GM23338 (cell line): ENCODE measurements around the gene FGF5. TPM values are rescaled to one million over a fixed set of nuclear protein-coding genes. Genes with fewer than 3 reads are reported as not detected.

Experiments
- ATAC-seq: fragments of 200-7000 bp; cut with Tn5 transposase; 3 replicates; pipeline ENCODE4 v1.9.1; 2020
- DNase-seq: peaks from one replicate; pipeline ENCODE4 v3.0.0-alpha.2; 2015; ENCODE audit warnings: low spot score
- H2AFZ ChIP-seq: fragments of 200-600 bp; sonication (generic); 2 replicates; pipeline ENCODE4 v1.8.0; 2016; ENCODE audit warnings: antibody characterized with exemption, mild to moderate bottlenecking, moderate library complexity
- H3F3A ChIP-seq: fragments of 200-600 bp; sonication (generic); replicated peaks from 2 replicates; pipeline ENCODE4 v1.8.0; 2017; ENCODE audit warnings: antibody characterized with exemption, mixed run types, low read depth
- H3K27ac ChIP-seq: fragments of 200-600 bp; sonication (generic); 2 replicates; pipeline ENCODE4 v1.6.1; 2016; ENCODE audit warnings: low read depth
- H3K27me3 ChIP-seq: fragments of 200-600 bp; sonication (generic); 2 replicates; pipeline ENCODE4 v1.8.0; 2016; ENCODE audit warnings: mild to moderate bottlenecking, mixed run types, moderate library complexity; ENCODE audit not compliant: insufficient read depth
- H3K36me3 ChIP-seq: fragments of 200-600 bp; sonication (generic); 2 replicates; pipeline ENCODE4 v1.8.0; 2016; ENCODE audit warnings: mild to moderate bottlenecking; ENCODE audit not compliant: insufficient read depth
- H3K4me1 ChIP-seq: fragments of 200-600 bp; sonication (generic); 2 replicates; pipeline ENCODE4 v1.8.0; 2016; ENCODE audit warnings: mild to moderate bottlenecking, moderate library complexity; ENCODE audit not compliant: insufficient read depth
- H3K4me2 ChIP-seq: fragments of 200-600 bp; sonication (generic); 2 replicates; pipeline ENCODE4 v1.7.1; 2017; ENCODE audit warnings: mixed run types
- H3K4me3 ChIP-seq: fragments of 200-600 bp; sonication (generic); 2 replicates; pipeline ENCODE4 v1.6.1; 2016; ENCODE audit warnings: mixed run types
- H3K79me2 ChIP-seq: fragments of 200-600 bp; sonication (generic); replicated peaks from 2 replicates; pipeline ENCODE4 v1.8.0; 2017; ENCODE audit warnings: mild to moderate bottlenecking; ENCODE audit not compliant: insufficient read depth
- H3K9me2 ChIP-seq: fragments of 200-600 bp; sonication (generic); 2 replicates; pipeline ENCODE4 v1.8.0; 2017; ENCODE audit not compliant: insufficient read depth
- H4K20me1 ChIP-seq: fragments of 200-600 bp; sonication (generic); replicated peaks from 2 replicates; pipeline ENCODE4 v1.8.0; 2017; ENCODE audit warnings: mild to moderate bottlenecking; ENCODE audit not compliant: insufficient read depth
- H3K27ac Mint-ChIP-seq: 2 replicates; pipeline ENCODE4 v1.8.0; 2020; ENCODE audit warnings: inconsistent platforms, mild to moderate bottlenecking, moderate library complexity, mixed read lengths
- H3K27me3 Mint-ChIP-seq: 3 replicates; pipeline ENCODE4 v1.8.0; 2022; ENCODE audit warnings: low read depth, mild to moderate bottlenecking, moderate library complexity, mixed read lengths, inconsistent platforms; ENCODE audit not compliant: insufficient read depth, poor library complexity
- H3K36me3 Mint-ChIP-seq: 3 replicates; pipeline ENCODE4 v1.8.0; 2021; ENCODE audit warnings: low read depth, mild to moderate bottlenecking, inconsistent platforms, moderate library complexity, mixed read lengths
- H3K4me1 Mint-ChIP-seq: 3 replicates; pipeline ENCODE4 v1.8.0; 2020; ENCODE audit warnings: mild to moderate bottlenecking, inconsistent platforms, mixed read lengths
- H3K4me3 Mint-ChIP-seq: 3 replicates; pipeline ENCODE4 v1.8.0; 2021; ENCODE audit warnings: moderate library complexity, mild to moderate bottlenecking, inconsistent platforms, mixed read lengths
- H3K9me3 Mint-ChIP-seq: 3 replicates; pipeline ENCODE4 v1.8.0; 2020; ENCODE audit warnings: moderate library complexity, mild to moderate bottlenecking, inconsistent platforms, mixed read lengths
- CREB1 ChIP-seq: fragments of 250-450 bp; sonication (Bioruptor Pico); IDR thresholded peaks from 2 replicates; pipeline ENCODE4 v1.5.0; 2020; ENCODE audit warnings: low read depth, mild to moderate bottlenecking, moderate library complexity
- EZH2 ChIP-seq: fragments of 200-600 bp; sonication (generic); IDR thresholded peaks from one replicate; pipeline ENCODE4 v1.8.0; 2017; ENCODE audit warnings: antibody characterized with exemption, mild to moderate bottlenecking, low read depth; ENCODE audit not compliant: unreplicated experiment
- NANOG ChIP-seq: IDR thresholded peaks from 2 replicates; pipeline ENCODE4 v1.6.1; 2016; ENCODE audit warnings: antibody characterized with exemption, borderline replicate concordance
- STAT1 ChIP-seq: IDR thresholded peaks from one replicate; pipeline ENCODE4 v1.6.1; 2016; ENCODE audit warnings: antibody characterized with exemption; ENCODE audit not compliant: unreplicated experiment
- ZNF114 ChIP-seq: fragments of 250-450 bp; sonication (Bioruptor Pico); IDR thresholded peaks from 2 replicates; pipeline ENCODE4 v1.5.0; 2020; ENCODE audit warnings: mild to moderate bottlenecking, moderate library complexity
- ZNF331 ChIP-seq: fragments of 250-450 bp; sonication (Bioruptor Pico); IDR thresholded peaks from 2 replicates; pipeline ENCODE4 v1.5.0; 2020; ENCODE audit warnings: low read depth, mild to moderate bottlenecking, moderate library complexity
- polyA plus RNA-seq: library from polyadenylated mRNA; unstranded; fragments of >200 nt; fragmentation: Nextera tagmentation; extraction: Ambion mirVana; gene quantifications from 2 replicates; pipeline ENCODE4 v1.2.1, GENCODE V29; 2016
- total RNA-seq: library from RNA; depleted of rRNA; stranded (reverse); fragments of >200 nt; shearing (Covaris generic); gene quantifications from 2 replicates; pipeline ENCODE4 v1.2.3, GENCODE V29; 2014
- TF ChIP-seq, protein P1 (sequence below): IDR thresholded peaks from 2 replicates; pipeline ENCODE4 v1.6.1; 2016; ENCODE audit warnings: antibody characterized with exemption
- TF ChIP-seq, protein P2 (sequence below), 2 experiments: fragments of 200-600 bp in 1 of 2; sonication (generic) in 1 of 2; conservative IDR thresholded peaks; 2 replicates each; pipeline versions ENCODE4 v1.5.1 to v1.6.1; 2016 to 2017; ENCODE audit warnings: antibody characterized with exemption in 2 of 2, low read depth in 2 of 2, mild to moderate bottlenecking in 2 of 2, moderate library complexity in 1 of 2

FGF5 gene
- total and polyA plus RNA-seq, 2 experiments from 2014 or later = not detected

DNA sequence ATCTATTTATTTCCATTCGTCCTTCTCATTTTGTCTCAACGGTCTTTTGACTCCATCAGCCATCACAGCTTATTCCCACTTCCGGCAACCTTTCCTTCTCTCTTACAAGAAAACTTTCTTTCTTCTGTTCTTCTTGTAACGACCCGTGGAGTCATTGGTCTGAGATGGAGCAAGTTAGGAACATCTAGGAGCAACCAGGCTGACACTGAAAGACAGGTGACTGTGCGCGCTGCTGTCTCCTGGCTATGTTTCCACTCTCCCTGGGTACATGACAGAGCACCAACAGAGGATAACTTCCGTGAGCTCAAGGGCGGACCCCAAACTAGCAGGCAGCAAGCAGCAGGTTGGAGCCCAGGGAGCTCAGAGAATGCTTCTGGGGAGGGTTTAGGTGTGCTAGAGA, 2.5 kb downstream of the FGF5 start:
- peak overlapping the region; percentile 56 for H3K4me3 ChIP-seq
- H3K79me2 ChIP-seq = no peaks in the 10 kb centered on the region

DNA sequence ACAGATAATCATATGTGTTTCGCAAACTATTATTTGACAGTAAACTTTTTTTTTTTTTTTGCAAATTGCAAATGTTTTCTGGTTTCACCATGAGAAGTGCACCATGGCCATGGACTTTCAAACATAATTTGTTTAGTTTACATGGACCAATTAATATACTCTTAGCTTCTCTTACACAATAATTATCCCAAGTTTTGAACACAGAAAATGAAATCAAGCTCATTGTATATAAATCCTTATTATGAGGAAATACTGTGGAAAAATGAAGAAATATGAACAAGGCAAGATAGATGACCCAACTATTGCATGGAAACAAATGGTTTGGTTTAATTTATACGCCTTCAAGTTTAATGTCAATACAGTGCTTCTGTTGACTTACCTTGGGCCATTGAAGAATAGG, 3.9 kb downstream of the FGF5 start:
- Histone ChIP-seq H4K20me1 (peaks cover 15% of the 10 kb centered on the region), H2AFZ (no peak overlapping the region), H3K4me1 (peaks cover 22% of the 10 kb centered on the region), H3K4me2 (no peak overlapping the region), H3K4me3 (no peak overlapping the region), H3K79me2 (no peaks in the 10 kb centered on the region), H3F3A (0 out of 2 replicates have a peak, but pooled peaks cover 7% of the 10 kb centered on the region), H3K9me2 (no peaks in the 10 kb centered on the region), H3K27me3 (peaks cover 84% of the 10 kb centered on the region), H3K27ac (no peak overlapping the region), H3K36me3 (no peaks in the 10 kb centered on the region)
- no peaks in the 10 kb centered on the region; the same call in 2 of the 3 replicates for H3K36me3 Mint-ChIP-seq
- peaks cover 4% of the 10 kb centered on the region for H3K9me3 Mint-ChIP-seq
- TF ChIP-seq EZH2 (peak; percentile 4), NANOG (no peak)
- H3K4me1 Mint-ChIP-seq = peaks cover 34% of the 10 kb centered on the region
- no peak overlapping the region for H3K4me3 Mint-ChIP-seq
- ATAC-seq (no peak), DNase-seq (no peak)
- peaks cover 54% of the 10 kb centered on the region for H3K27me3 Mint-ChIP-seq
- no peak overlapping the region for H3K27ac Mint-ChIP-seq

More for the DNA sequence above, 2.5 kb downstream of the FGF5 start:
- Histone ChIP-seq H4K20me1 (peaks cover 29% of the 10 kb centered on the region), H2AFZ (no peak overlapping the region), H3K27ac (no peak overlapping the region), H3K27me3 (peaks cover 98% of the 10 kb centered on the region), H3K9me2 (no peaks in the 10 kb centered on the region), H3K4me1 (peaks cover 29% of the 10 kb centered on the region), H3F3A (0 out of 2 replicates have a peak, but pooled peaks cover 7% of the 10 kb centered on the region), H3K4me2 (peak overlapping the region; percentile 88), H3K36me3 (no peaks in the 10 kb centered on the region)
- Mint-ChIP-seq H3K4me3 (peak overlapping the region; percentile 75), H3K27me3 (peaks cover 68% of the 10 kb centered on the region), H3K9me3 (peaks cover 4% of the 10 kb centered on the region), H3K36me3 (no peaks in the 10 kb centered on the region; the same call in 2 of the 3 replicates), H3K4me1 (peaks cover 43% of the 10 kb centered on the region), H3K27ac (no peak overlapping the region)
- ATAC-seq (no peak), DNase-seq (no peak)
- TF ChIP-seq ZNF114 (CRISPR knock-in tag) (no peak), EZH2 (peak; percentile 76)

DNA sequence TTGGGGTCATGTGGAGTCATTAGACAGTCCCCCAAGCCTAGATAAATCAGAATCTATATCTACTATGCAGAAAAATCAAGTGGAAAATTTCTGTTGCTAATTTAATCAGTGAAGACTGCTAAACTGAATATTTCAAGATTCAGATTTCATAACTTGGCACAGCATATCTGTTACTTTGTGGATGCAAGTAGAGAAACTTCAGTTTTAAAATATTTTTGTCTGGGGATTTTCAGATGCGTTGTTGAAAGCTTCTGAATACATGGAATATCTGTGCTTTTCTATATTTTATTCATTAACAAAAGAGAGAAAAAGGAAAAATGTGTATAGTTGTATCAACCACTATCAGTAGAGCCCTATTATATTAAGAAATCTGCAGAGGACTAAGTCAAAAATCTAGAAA, 4.4 kb downstream of the FGF5 start:
- Histone ChIP-seq H3K27ac (no peak overlapping the region), H3K4me3 (no peak overlapping the region), H3F3A (0 out of 2 replicates have a peak, but pooled peaks cover 7% of the 10 kb centered on the region), H3K27me3 (peaks cover 78% of the 10 kb centered on the region), H2AFZ (no peak overlapping the region), H3K9me2 (no peaks in the 10 kb centered on the region), H3K79me2 (no peaks in the 10 kb centered on the region), H4K20me1 (peaks cover 12% of the 10 kb centered on the region), H3K4me1 (peaks cover 17% of the 10 kb centered on the region), H3K4me2 (no peak overlapping the region), H3K36me3 (no peaks in the 10 kb centered on the region)
- ATAC-seq (no peak), DNase-seq (no peak)
- peaks cover 29% of the 10 kb centered on the region for H3K4me1 Mint-ChIP-seq
- no peaks in the 10 kb centered on the region; the same call in 2 of the 3 replicates for H3K36me3 Mint-ChIP-seq
- H3K27ac Mint-ChIP-seq = no peak overlapping the region
- H3K9me3 Mint-ChIP-seq = no peaks in the 10 kb centered on the region
- TF ChIP-seq, protein P1, sequence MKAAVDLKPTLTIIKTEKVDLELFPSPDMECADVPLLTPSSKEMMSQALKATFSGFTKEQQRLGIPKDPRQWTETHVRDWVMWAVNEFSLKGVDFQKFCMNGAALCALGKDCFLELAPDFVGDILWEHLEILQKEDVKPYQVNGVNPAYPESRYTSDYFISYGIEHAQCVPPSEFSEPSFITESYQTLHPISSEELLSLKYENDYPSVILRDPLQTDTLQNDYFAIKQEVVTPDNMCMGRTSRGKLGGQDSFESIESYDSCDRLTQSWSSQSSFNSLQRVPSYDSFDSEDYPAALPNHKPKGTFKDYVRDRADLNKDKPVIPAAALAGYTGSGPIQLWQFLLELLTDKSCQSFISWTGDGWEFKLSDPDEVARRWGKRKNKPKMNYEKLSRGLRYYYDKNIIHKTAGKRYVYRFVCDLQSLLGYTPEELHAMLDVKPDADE = no peak
- TF ChIP-seq STAT1 (no peak), EZH2 (no peak), CREB1 (CRISPR knock-in tag) (no peak), ZNF331 (CRISPR knock-in tag) (no peak)
- TF ChIP-seq, protein P2, sequence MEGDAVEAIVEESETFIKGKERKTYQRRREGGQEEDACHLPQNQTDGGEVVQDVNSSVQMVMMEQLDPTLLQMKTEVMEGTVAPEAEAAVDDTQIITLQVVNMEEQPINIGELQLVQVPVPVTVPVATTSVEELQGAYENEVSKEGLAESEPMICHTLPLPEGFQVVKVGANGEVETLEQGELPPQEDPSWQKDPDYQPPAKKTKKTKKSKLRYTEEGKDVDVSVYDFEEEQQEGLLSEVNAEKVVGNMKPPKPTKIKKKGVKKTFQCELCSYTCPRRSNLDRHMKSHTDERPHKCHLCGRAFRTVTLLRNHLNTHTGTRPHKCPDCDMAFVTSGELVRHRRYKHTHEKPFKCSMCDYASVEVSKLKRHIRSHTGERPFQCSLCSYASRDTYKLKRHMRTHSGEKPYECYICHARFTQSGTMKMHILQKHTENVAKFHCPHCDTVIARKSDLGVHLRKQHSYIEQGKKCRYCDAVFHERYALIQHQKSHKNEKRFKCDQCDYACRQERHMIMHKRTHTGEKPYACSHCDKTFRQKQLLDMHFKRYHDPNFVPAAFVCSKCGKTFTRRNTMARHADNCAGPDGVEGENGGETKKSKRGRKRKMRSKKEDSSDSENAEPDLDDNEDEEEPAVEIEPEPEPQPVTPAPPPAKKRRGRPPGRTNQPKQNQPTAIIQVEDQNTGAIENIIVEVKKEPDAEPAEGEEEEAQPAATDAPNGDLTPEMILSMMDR (conservative IDR thresholded peaks at IDR 0.05; ENCODE audit: low read depth in 2 of 2) = no peak
- peaks cover 49% of the 10 kb centered on the region for H3K27me3 Mint-ChIP-seq
- H3K4me3 Mint-ChIP-seq = no peak overlapping the region
